HG03095 (cell line): ENCODE results near the gene RAX.

ENCODE experiments used
- ATAC-seq: cut with Tn5 transposase; IDR thresholded peaks from one replicate; pipeline ENCODE4 v1.9.1; 2021; ENCODE audit warnings: moderate library complexity; ENCODE audit not compliant: unreplicated experiment

RAX gene

GRCh38 chr18:59249199-59249774 lies 24.0 kb downstream of the RAX start:
- no peak for ATAC-seq

GRCh38 chr18:59246796-59247195 lies 26.5 kb downstream of the RAX start:
- no peak for ATAC-seq

GRCh38 chr18:59242906-59243305 lies 30.3 kb downstream of the RAX start:
- ATAC-seq = no peak

- no peak for ATAC-seq
Measured at GRCh38 chr18:59239642-59240041, 33.6 kb downstream of the RAX start.

- no peak for ATAC-seq
Measured at GRCh38 chr18:59238385-59238784, 34.9 kb downstream of the RAX start.

GRCh38 chr18:59233017-59233410 lies 40.2 kb downstream of the RAX start:
- ATAC-seq = no peak

GRCh38 chr18:59232309-59233016 lies 40.8 kb downstream of the RAX start:
- no peak for ATAC-seq

GRCh38 chr18:59231877-59232276 lies 41.4 kb downstream of the RAX start:
- ATAC-seq = no peak

GRCh38 chr18:59231114-59231513 lies 42.1 kb downstream of the RAX start:
- no peak for ATAC-seq

- no peak for ATAC-seq
Measured at GRCh38 chr18:59229701-59230443, 43.4 kb downstream of the RAX start.

GRCh38 chr18:59229191-59229590 lies 44.1 kb downstream of the RAX start:
- no peak for ATAC-seq

- no peak for ATAC-seq
Measured at GRCh38 chr18:59228351-59228750, 44.9 kb downstream of the RAX start.

- ATAC-seq = no peak
Measured at GRCh38 chr18:59222341-59222740, 50.9 kb downstream of the RAX start.

- ATAC-seq = no peak
Measured at GRCh38 chr18:59220784-59221765, 52.2 kb downstream of the RAX start.

- no peak for ATAC-seq
Measured at GRCh38 chr18:59220164-59220783, 53.0 kb downstream of the RAX start.

- no peak for ATAC-seq
Measured at GRCh38 chr18:59219672-59220163, 53.5 kb downstream of the RAX start, which contains the start of gene GRP. Gene GRP (plus strand): TSS chr18:59220158. CDS start chr18:59220266, 108 bp downstream.

GRCh38 chr18:59218018-59218417 lies 55.2 kb downstream of the RAX start:
- no peak for ATAC-seq
